ENCODE results near the gene TMEM158.

DNA sequence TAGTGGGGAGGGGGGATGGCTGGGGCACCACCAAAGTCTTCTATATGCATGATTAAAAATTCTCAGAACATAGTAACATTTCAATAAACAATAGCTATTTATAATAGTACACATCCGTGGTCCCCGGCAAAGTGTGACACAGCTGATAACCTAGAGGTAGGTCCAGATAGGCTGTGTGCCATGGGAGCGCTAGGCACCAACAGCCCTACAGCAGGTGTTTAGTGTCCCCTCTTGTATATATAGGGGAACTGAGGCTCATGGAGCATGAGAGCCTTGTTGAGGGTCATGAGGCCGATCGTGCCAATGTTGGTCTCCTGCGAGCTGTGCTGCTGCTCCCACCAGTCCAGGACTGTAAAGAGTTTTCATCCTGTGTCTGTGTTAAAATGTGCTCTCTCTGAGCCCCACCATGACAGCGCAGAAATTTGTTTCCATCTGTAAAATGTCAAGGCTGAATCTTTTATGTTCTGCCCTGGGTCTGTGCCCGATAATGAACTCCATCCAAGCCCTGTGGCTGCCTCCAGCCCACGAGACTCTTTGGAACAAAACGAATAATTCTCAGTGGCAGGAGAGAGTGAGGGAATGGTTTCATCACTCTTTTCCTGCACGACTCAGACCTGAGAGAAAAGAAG lies 14.5 kb downstream of the TMEM158 start:
- TF ChIP-seq, protein P1, sequence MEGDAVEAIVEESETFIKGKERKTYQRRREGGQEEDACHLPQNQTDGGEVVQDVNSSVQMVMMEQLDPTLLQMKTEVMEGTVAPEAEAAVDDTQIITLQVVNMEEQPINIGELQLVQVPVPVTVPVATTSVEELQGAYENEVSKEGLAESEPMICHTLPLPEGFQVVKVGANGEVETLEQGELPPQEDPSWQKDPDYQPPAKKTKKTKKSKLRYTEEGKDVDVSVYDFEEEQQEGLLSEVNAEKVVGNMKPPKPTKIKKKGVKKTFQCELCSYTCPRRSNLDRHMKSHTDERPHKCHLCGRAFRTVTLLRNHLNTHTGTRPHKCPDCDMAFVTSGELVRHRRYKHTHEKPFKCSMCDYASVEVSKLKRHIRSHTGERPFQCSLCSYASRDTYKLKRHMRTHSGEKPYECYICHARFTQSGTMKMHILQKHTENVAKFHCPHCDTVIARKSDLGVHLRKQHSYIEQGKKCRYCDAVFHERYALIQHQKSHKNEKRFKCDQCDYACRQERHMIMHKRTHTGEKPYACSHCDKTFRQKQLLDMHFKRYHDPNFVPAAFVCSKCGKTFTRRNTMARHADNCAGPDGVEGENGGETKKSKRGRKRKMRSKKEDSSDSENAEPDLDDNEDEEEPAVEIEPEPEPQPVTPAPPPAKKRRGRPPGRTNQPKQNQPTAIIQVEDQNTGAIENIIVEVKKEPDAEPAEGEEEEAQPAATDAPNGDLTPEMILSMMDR (IDR thresholded peaks at IDR 0.05; ENCODE audit: insufficient read depth, low read depth, low read length): no peak
- TF ChIP-seq EZH2 (IDR thresholded peaks at IDR 0.05; ENCODE audit: insufficient read depth, low read length): no peak
